K562 (cell line): ENCODE results near the gene CHMP1A. TPM values are rescaled to one million over a fixed set of nuclear protein-coding genes. Genes with fewer than 3 reads are reported as not detected.

Experiments
- CCNT2 ChIP-seq: IDR thresholded peaks from 2 replicates; pipeline ENCODE4 v1.6.1; 2011; ENCODE audit warnings: borderline replicate concordance, low read depth, mild to moderate bottlenecking, moderate library complexity, mixed read lengths, low read length; ENCODE audit not compliant: insufficient read length; ENCODE audit errors: extremely low read depth
- KDM2B ChIP-seq: fragments of 250-450 bp; sonication (Bioruptor Pico); IDR thresholded peaks from 2 replicates; pipeline ENCODE4 v1.8.0; 2021; ENCODE audit warnings: mild to moderate bottlenecking, moderate library complexity
- RCOR1 ChIP-seq, 2 experiments: IDR thresholded peaks; 2 replicates each; pipeline ENCODE4 v1.6.1; 2012; ENCODE audit warnings: low read depth in 2 of 2, low read length in 2 of 2, borderline replicate concordance in 1 of 2, improper control_type of control experiment in 1 of 2
- U2AF1 ChIP-seq: fragments of 200-400 bp; formaldehyde crosslinking; optimal IDR thresholded peaks from 2 replicates; pipeline ENCODE3; 2017; ENCODE audit warnings: mild to moderate bottlenecking, low read depth, low read length, moderate library complexity
- YY1 ChIP-seq, 3 experiments: IDR thresholded peaks; 2 replicates each; pipeline ENCODE4 v1.6.1; 2011; ENCODE audit warnings: low read length in 2 of 3, mild to moderate bottlenecking in 2 of 3, moderate library complexity in 2 of 3, borderline replicate concordance in 1 of 3, control low read depth in 1 of 3, low read depth in 1 of 3; ENCODE audit not compliant: insufficient read depth in 3 of 3, insufficient replicate concordance in 2 of 3, control insufficient read depth in 1 of 3, insufficient read length in 1 of 3; ENCODE audit errors: extremely low read depth in 1 of 3
- ZBTB5 ChIP-seq: fragments of 450-650 bp; IDR thresholded peaks from 2 replicates; pipeline ENCODE4 v1.6.1; 2017; ENCODE audit warnings: antibody characterized with exemption
- polyA plus RNA-seq, 8 experiments: library from polyadenylated mRNA; depleted of rRNA in 4 of 8; stranded (reverse) in 5 of 8; unstranded in 3 of 8; fragments of >200 nt; fragmentation: Nextera tagmentation in 2 of 8; fragmentation: Illumina TruSeq in 1 of 8; extraction: Ambion mirVana in 2 of 8; extraction: Trizol in 1 of 8; gene quantifications; 2 replicates each; pipeline versions ENCODE4 v1.2.1 to v1.2.3, GENCODE V29; 2011 to 2014; ENCODE audit warnings: inconsistent platforms in 1 of 8, missing spikeins in 1 of 8
- total RNA-seq, 7 experiments: library from RNA; depleted of rRNA in 6 of 7; stranded (reverse); fragments of >200 nt in 6 of 7; fragmentation: Illumina TruSeq in 2 of 7; extraction: Trizol in 2 of 7; gene quantifications; 2 replicates each; pipeline versions ENCODE4 v1.2.1 to v1.2.3, GENCODE V29; 2011 to 2021; ENCODE audit warnings: low replicate concordance in 1 of 7
- TF ChIP-seq, protein P1 (sequence below), 2 experiments: fragments of 150-350 bp in 1 of 2; IDR thresholded peaks; 2 replicates each; pipeline ENCODE4 v1.6.1; 2012 to 2016; ENCODE audit warnings: low read depth in 2 of 2, low read length in 2 of 2, mild to moderate bottlenecking in 1 of 2, moderate library complexity in 1 of 2
- TF ChIP-seq, protein P2 (sequence below): fragments of 250-450 bp; sonication (Bioruptor Pico); IDR thresholded peaks from 2 replicates; pipeline ENCODE4 v1.5.0; 2021
- TF ChIP-seq, protein P3 (sequence below): fragments of 200-800 bp; sonication (Bioruptor generic); IDR thresholded peaks from 2 replicates; pipeline ENCODE4 v1.6.1; 2017; ENCODE audit warnings: missing genetic modification characterization, missing compliant biosample characterization

Gene CHMP1A
- total and polyA plus RNA-seq, 9 of the 15 experiments (the other 6 are each of a cell fraction or from before 2014, with no cell fraction given): 0.83 to 79.9 (median 45.2) TPM

- TF ChIP-seq RCOR1 (IDR thresholded peaks at IDR 0.05; ENCODE audit: borderline replicate concordance in 1 of 2, low read depth in 2 of 2, low read length in 2 of 2) (peak in 1 of 2 experiments; percentile 33; a peak in 1 of 4 replicates), YY1 (IDR thresholded peaks at IDR 0.05; ENCODE audit: borderline replicate concordance in 1 of 3, control insufficient read depth in 1 of 3, extremely low read depth in 1 of 3, insufficient read depth in 3 of 3, insufficient read length in 1 of 3, insufficient replicate concordance in 2 of 3, low read depth in 1 of 3, low read length in 2 of 3) (peak in 2 of 3 experiments; percentile 29 to 42), ZBTB5 (no peak), KDM2B (0 out of 2 replicates have a peak, but pooled peaks have one; percentile 41), CCNT2 (peak; percentile 52), U2AF1 (peak; percentile 34)
- TF ChIP-seq, protein P1, sequence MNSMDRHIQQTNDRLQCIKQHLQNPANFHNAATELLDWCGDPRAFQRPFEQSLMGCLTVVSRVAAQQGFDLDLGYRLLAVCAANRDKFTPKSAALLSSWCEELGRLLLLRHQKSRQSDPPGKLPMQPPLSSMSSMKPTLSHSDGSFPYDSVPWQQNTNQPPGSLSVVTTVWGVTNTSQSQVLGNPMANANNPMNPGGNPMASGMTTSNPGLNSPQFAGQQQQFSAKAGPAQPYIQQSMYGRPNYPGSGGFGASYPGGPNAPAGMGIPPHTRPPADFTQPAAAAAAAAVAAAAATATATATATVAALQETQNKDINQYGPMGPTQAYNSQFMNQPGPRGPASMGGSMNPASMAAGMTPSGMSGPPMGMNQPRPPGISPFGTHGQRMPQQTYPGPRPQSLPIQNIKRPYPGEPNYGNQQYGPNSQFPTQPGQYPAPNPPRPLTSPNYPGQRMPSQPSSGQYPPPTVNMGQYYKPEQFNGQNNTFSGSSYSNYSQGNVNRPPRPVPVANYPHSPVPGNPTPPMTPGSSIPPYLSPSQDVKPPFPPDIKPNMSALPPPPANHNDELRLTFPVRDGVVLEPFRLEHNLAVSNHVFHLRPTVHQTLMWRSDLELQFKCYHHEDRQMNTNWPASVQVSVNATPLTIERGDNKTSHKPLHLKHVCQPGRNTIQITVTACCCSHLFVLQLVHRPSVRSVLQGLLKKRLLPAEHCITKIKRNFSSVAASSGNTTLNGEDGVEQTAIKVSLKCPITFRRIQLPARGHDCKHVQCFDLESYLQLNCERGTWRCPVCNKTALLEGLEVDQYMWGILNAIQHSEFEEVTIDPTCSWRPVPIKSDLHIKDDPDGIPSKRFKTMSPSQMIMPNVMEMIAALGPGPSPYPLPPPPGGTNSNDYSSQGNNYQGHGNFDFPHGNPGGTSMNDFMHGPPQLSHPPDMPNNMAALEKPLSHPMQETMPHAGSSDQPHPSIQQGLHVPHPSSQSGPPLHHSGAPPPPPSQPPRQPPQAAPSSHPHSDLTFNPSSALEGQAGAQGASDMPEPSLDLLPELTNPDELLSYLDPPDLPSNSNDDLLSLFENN (IDR thresholded peaks at IDR 0.05; ENCODE audit: low read depth in 2 of 2, low read length in 2 of 2): no peak
- TF ChIP-seq, protein P2, sequence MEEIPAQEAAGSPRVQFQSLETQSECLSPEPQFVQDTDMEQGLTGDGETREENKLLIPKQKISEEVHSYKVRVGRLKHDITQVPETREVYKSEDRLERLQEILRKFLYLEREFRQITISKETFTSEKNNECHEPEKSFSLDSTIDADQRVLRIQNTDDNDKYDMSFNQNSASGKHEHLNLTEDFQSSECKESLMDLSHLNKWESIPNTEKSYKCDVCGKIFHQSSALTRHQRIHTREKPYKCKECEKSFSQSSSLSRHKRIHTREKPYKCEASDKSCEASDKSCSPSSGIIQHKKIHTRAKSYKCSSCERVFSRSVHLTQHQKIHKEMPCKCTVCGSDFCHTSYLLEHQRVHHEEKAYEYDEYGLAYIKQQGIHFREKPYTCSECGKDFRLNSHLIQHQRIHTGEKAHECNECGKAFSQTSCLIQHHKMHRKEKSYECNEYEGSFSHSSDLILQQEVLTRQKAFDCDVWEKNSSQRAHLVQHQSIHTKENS: no peak
- TF ChIP-seq, protein P3, sequence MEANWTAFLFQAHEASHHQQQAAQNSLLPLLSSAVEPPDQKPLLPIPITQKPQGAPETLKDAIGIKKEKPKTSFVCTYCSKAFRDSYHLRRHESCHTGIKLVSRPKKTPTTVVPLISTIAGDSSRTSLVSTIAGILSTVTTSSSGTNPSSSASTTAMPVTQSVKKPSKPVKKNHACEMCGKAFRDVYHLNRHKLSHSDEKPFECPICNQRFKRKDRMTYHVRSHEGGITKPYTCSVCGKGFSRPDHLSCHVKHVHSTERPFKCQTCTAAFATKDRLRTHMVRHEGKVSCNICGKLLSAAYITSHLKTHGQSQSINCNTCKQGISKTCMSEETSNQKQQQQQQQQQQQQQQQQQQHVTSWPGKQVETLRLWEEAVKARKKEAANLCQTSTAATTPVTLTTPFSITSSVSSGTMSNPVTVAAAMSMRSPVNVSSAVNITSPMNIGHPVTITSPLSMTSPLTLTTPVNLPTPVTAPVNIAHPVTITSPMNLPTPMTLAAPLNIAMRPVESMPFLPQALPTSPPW (CRISPR knock-in tag): peak; percentile 69
Observed at GRCh38 chr16:89701425-89702406, 44.2 kb upstream of the CHMP1A start, which contains the start of gene SPATA2L (continued).
